Liver (tissue), 3 donors: ENCODE measurements around the gene SAMD4A.

Experiments used
- REST ChIP-seq: IDR thresholded peaks from 2 replicates; pipeline ENCODE4 v1.6.1; 2016; ENCODE audit warnings: antibody characterized with exemption, mild to moderate bottlenecking
- SP1 ChIP-seq: IDR thresholded peaks from 2 replicates; pipeline ENCODE4 v1.6.1; 2018; ENCODE audit warnings: antibody characterized with exemption, mild to moderate bottlenecking
- TF ChIP-seq, protein P1 (sequence below): fragments of 150-350 bp; IDR thresholded peaks from 2 replicates; pipeline ENCODE4 v1.5.1; 2017; ENCODE audit warnings: improper control_type of control experiment, low read depth, low read length; ENCODE audit not compliant: missing input control
- donor health status: healthy.
- donor health status: healthy.

DNA sequence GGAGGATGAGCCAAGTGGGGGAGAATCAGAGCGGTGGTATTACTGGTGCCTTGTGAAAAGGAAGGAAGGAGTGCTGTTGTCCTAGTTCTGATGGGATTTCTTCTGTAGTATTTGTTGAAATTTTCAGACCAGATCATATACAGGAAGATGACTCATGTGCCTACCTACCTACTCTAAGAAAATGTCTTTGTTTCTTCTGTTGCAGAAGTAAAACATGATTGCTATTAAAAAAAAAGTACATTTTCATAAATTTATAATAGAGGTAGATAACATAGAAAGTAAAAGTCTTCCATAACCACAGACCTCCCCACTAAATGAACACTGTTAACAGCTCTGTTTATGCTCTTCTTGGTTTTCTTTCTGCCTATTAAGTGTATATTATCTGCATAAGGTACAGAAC is 26.9 kb downstream of the SAMD4A start:
- TF ChIP-seq, protein P1, sequence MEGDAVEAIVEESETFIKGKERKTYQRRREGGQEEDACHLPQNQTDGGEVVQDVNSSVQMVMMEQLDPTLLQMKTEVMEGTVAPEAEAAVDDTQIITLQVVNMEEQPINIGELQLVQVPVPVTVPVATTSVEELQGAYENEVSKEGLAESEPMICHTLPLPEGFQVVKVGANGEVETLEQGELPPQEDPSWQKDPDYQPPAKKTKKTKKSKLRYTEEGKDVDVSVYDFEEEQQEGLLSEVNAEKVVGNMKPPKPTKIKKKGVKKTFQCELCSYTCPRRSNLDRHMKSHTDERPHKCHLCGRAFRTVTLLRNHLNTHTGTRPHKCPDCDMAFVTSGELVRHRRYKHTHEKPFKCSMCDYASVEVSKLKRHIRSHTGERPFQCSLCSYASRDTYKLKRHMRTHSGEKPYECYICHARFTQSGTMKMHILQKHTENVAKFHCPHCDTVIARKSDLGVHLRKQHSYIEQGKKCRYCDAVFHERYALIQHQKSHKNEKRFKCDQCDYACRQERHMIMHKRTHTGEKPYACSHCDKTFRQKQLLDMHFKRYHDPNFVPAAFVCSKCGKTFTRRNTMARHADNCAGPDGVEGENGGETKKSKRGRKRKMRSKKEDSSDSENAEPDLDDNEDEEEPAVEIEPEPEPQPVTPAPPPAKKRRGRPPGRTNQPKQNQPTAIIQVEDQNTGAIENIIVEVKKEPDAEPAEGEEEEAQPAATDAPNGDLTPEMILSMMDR = no peak
- TF ChIP-seq SP1 (no peak), REST (no peak)
